T-helper 2 cell treated with Interferon-gamma antibody and Interleukin-4, amounts not matched to agents 5 μg/mL and 100 μg/mL, for 36 hours (primary cell): Measurements from ENCODE around the gene APP.

ENCODE experiments used
- DNase-seq: peaks from one replicate; pipeline ENCODE4 v3.0.0; 2021; ENCODE audit warnings: low spot score
- H3K27ac Mint-ChIP-seq: one replicate; pipeline ENCODE4 v1.8.0; 2021; ENCODE audit warnings: mild to moderate bottlenecking, mixed read lengths
- H3K27me3 Mint-ChIP-seq: one replicate; pipeline ENCODE4 v1.8.0; 2021; ENCODE audit warnings: low read depth, mixed read lengths
- H3K36me3 Mint-ChIP-seq: one replicate; pipeline ENCODE4 v1.8.0; 2021; ENCODE audit warnings: low read depth, mixed read lengths
- H3K4me1 Mint-ChIP-seq: one replicate; pipeline ENCODE4 v1.8.0; 2021; ENCODE audit warnings: low read depth, mixed read lengths
- H3K4me3 Mint-ChIP-seq: one replicate; pipeline ENCODE4 v1.8.0; 2022; ENCODE audit warnings: mild to moderate bottlenecking, moderate library complexity, mixed read lengths
- H3K9me3 Mint-ChIP-seq: one replicate; pipeline ENCODE4 v1.8.0; 2021; ENCODE audit warnings: mixed read lengths

Gene APP

DNA sequence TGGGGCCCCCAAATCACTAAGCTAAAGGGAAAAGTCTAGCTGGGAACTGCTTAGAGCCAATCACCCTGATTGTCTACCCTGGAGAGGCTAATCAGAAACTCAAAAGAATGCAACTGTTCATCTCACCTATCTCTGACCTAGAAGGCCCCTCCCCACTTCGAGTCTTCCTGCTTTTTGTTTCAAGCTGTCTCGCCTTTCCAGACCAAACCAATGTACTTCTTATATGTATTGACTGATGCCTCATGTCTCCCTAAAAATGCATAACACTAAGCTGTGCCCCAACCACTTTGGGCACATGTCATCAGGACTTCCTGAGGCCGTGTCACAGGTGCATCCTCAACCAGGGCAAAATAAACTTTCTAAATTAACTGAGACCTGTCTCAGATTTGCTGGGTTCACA is 209.5 kb downstream of the APP start:
- Mint-ChIP-seq H3K36me3 (no peaks in the 10 kb centered on the region), H3K4me3 (no peak overlapping the region), H3K4me1 (peaks cover 3% of the 10 kb centered on the region), H3K27ac (no peak overlapping the region), H3K9me3 (no peaks in the 10 kb centered on the region), H3K27me3 (no peaks in the 10 kb centered on the region)
- no peak for DNase-seq

GRCh38 chr21:25960402-25960801 is 210.2 kb downstream of the APP start:
- H3K27ac Mint-ChIP-seq: no peak overlapping the region
- H3K36me3 Mint-ChIP-seq: no peaks in the 10 kb centered on the region
- H3K4me3 Mint-ChIP-seq: no peak overlapping the region

DNA sequence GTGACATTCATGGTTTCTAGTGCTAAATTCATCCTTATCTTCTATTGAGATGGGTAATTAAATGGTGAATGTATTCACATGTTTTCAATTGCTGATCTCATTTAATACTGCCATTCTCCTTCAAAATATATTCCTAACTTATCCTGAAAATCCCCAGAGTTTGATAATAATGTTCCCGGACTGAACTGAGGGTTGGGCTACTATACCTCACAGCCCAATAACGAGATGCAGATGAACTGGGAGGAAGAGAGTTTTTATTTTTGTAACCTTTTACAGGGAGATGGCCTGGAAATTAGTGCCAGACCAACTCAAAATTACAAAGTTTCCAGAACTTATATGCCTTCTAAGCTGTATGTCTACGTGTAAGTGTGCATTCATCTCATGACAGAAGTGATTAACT is 210.8 kb downstream of the APP start:
- no peak overlapping the region for H3K27ac Mint-ChIP-seq
- no peaks in the 10 kb centered on the region for H3K9me3 Mint-ChIP-seq
- H3K4me1 Mint-ChIP-seq: peaks cover 3% of the 10 kb centered on the region
- H3K4me3 Mint-ChIP-seq: no peak overlapping the region
- no peak for DNase-seq
- no peaks in the 10 kb centered on the region for H3K27me3 Mint-ChIP-seq
- H3K36me3 Mint-ChIP-seq: no peaks in the 10 kb centered on the region

More at GRCh38 chr21:25960402-25960801, 210.2 kb downstream of the APP start:
- Mint-ChIP-seq H3K27me3 (no peaks in the 10 kb centered on the region), H3K4me1 (peaks cover 3% of the 10 kb centered on the region), H3K9me3 (no peaks in the 10 kb centered on the region)
- no peak for DNase-seq

GRCh38 chr21:25956993-25957714 is 213.4 kb downstream of the APP start:
- peaks cover 3% of the 10 kb centered on the region for H3K4me1 Mint-ChIP-seq
- H3K9me3 Mint-ChIP-seq: no peaks in the 10 kb centered on the region
- H3K36me3 Mint-ChIP-seq: peaks cover 5% of the 10 kb centered on the region
- no peak for DNase-seq
- H3K4me3 Mint-ChIP-seq: no peak overlapping the region
- H3K27me3 Mint-ChIP-seq: no peaks in the 10 kb centered on the region
- no peak overlapping the region for H3K27ac Mint-ChIP-seq

GRCh38 chr21:25955646-25956045 is 214.9 kb downstream of the APP start:
- Mint-ChIP-seq H3K27me3 (no peaks in the 10 kb centered on the region), H3K4me3 (no peak overlapping the region), H3K36me3 (peaks cover 5% of the 10 kb centered on the region), H3K4me1 (no peaks in the 10 kb centered on the region), H3K9me3 (no peaks in the 10 kb centered on the region), H3K27ac (no peak overlapping the region)
- no peak for DNase-seq

- peaks cover 5% of the 10 kb centered on the region for H3K36me3 Mint-ChIP-seq
- no peak overlapping the region for H3K4me3 Mint-ChIP-seq
- no peaks in the 10 kb centered on the region for H3K9me3 Mint-ChIP-seq
- H3K27me3 Mint-ChIP-seq: no peaks in the 10 kb centered on the region
- H3K27ac Mint-ChIP-seq: no peak overlapping the region
- H3K4me1 Mint-ChIP-seq: no peaks in the 10 kb centered on the region
- DNase-seq: no peak
These were observed 216.9 kb downstream of the APP start for GRCh38 chr21:25953659-25954058.

DNA sequence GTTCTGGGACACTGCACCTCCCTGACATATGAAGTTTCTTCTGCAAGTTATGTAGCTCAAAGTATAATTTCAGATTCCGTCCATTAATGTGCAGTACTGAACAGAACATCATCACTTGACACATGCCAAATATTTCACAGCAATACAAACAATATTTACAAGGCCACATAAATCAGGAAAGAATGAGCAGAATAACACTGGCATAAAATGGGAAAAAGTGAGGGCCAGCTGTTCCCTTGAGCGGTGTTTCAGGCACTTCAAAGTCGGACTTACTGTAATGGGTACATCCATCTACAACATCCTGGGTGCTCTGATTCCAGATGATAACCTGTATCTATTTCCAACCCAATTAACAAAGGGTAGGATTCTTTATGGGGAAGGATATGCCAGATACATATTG is 217.4 kb downstream of the APP start:
- Mint-ChIP-seq H3K36me3 (peaks cover 5% of the 10 kb centered on the region), H3K9me3 (no peaks in the 10 kb centered on the region), H3K27ac (no peak overlapping the region), H3K4me1 (no peaks in the 10 kb centered on the region), H3K4me3 (no peak overlapping the region), H3K27me3 (no peaks in the 10 kb centered on the region)
- no peak for DNase-seq

- DNase-seq: no peak
- H3K27me3 Mint-ChIP-seq: no peaks in the 10 kb centered on the region
- no peak overlapping the region for H3K4me3 Mint-ChIP-seq
- no peaks in the 10 kb centered on the region for H3K4me1 Mint-ChIP-seq
- no peak overlapping the region for H3K27ac Mint-ChIP-seq
- H3K9me3 Mint-ChIP-seq: no peaks in the 10 kb centered on the region
- peaks cover 5% of the 10 kb centered on the region for H3K36me3 Mint-ChIP-seq
These were observed 218.3 kb downstream of the APP start for GRCh38 chr21:25952306-25952705.

- Mint-ChIP-seq H3K9me3 (no peaks in the 10 kb centered on the region), H3K4me1 (no peaks in the 10 kb centered on the region), H3K36me3 (peaks cover 6% of the 10 kb centered on the region), H3K4me3 (no peak overlapping the region), H3K27me3 (no peaks in the 10 kb centered on the region), H3K27ac (no peak overlapping the region)
- no peak for DNase-seq
These were observed 220.9 kb downstream of the APP start for GRCh38 chr21:25949701-25950100.

GRCh38 chr21:25944672-25945213 is 225.8 kb downstream of the APP start:
- Mint-ChIP-seq H3K27ac (no peak overlapping the region), H3K9me3 (no peaks in the 10 kb centered on the region), H3K4me3 (no peak overlapping the region), H3K27me3 (no peaks in the 10 kb centered on the region), H3K4me1 (no peaks in the 10 kb centered on the region), H3K36me3 (peaks cover 1% of the 10 kb centered on the region)
- no peak for DNase-seq

- Mint-ChIP-seq H3K4me3 (no peak overlapping the region), H3K4me1 (no peaks in the 10 kb centered on the region), H3K27ac (no peak overlapping the region), H3K9me3 (no peaks in the 10 kb centered on the region), H3K27me3 (no peaks in the 10 kb centered on the region), H3K36me3 (peaks cover 1% of the 10 kb centered on the region)
- no peak for DNase-seq
These were observed 226.5 kb downstream of the APP start for GRCh38 chr21:25944082-25944481.

DNA sequence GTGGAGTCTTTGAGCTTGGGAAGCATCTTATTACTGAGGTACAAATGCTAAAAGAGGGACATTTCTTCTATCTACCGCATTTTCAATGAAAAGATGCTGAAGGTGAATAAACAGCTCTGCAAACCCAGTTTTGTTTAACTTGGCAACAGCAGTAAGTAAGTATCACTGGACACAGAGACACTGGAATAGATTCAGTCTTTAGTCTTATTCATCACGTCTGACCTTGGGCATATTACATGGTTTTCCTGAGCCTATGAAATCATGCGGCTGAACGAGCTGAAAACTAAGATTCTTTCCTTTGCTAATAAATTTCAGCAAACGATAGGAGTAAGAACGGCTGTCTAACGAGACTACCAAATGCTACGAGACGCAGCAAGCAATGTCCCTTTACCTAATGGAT is 228.4 kb downstream of the APP start:
- no peak for DNase-seq
- peaks cover 1% of the 10 kb centered on the region for H3K36me3 Mint-ChIP-seq
- no peaks in the 10 kb centered on the region for H3K9me3 Mint-ChIP-seq

GRCh38 chr21:25939396-25939761 is 231.2 kb downstream of the APP start:
- DNase-seq: no peak
- Mint-ChIP-seq H3K4me1 (peaks cover 6% of the 10 kb centered on the region), H3K27me3 (no peaks in the 10 kb centered on the region), H3K36me3 (peaks cover 2% of the 10 kb centered on the region), H3K9me3 (no peaks in the 10 kb centered on the region), H3K27ac (no peak overlapping the region), H3K4me3 (no peak overlapping the region)

More for the DNA sequence above, 228.4 kb downstream of the APP start:
- Mint-ChIP-seq H3K4me1 (no peaks in the 10 kb centered on the region), H3K4me3 (no peak overlapping the region), H3K27ac (no peak overlapping the region), H3K27me3 (no peaks in the 10 kb centered on the region)

- Mint-ChIP-seq H3K27me3 (no peaks in the 10 kb centered on the region), H3K4me1 (peaks cover 6% of the 10 kb centered on the region), H3K4me3 (no peak overlapping the region), H3K27ac (no peak overlapping the region), H3K36me3 (peaks cover 2% of the 10 kb centered on the region), H3K9me3 (no peaks in the 10 kb centered on the region)
- DNase-seq: no peak
These were observed 231.7 kb downstream of the APP start for GRCh38 chr21:25938658-25939395.
